Measurements from ENCODE around the gene BCAS1. TPM values are rescaled to one million over a fixed set of nuclear protein-coding genes. Genes with fewer than 3 reads are reported as not detected.

BCAS1 gene
- polyA plus RNA-seq, 1 of the 3 experiments (the other 2 are of a cell fraction): not detected

GRCh38 chr20:53943522-53944291 is 126.7 kb downstream of the BCAS1 start:
- H3K79me2 ChIP-seq (ENCODE audit: insufficient read depth): no peaks in the 10 kb centered on the region
- no peaks in the 10 kb centered on the region for H3K36me3 ChIP-seq (replicated peaks in 1 of 2; ENCODE audit: control insufficient read depth in 1 of 2, insufficient read depth in 2 of 2, low read length in 1 of 2)
- H4K20me1 ChIP-seq (ENCODE audit: insufficient read depth): no peaks in the 10 kb centered on the region
- CTCF ChIA-PET: interaction anchor here (0.8 to 2.6 kb wide), 11 partner anchors 12 to 1631 kb away, joined by 3 to 17 read pairs (median 3); no protein-coding TSS in a partner anchor
- TF ChIP-seq TEAD4 (IDR thresholded peaks at IDR 0.05; ENCODE audit: borderline replicate concordance, insufficient read depth) (no peak), GABPA (IDR thresholded peaks at IDR 0.05; ENCODE audit: low read depth) (no peak), IRF3 (IDR thresholded peaks at IDR 0.05; ENCODE audit: low read depth, low read length) (no peak), TCF12 (IDR thresholded peaks at IDR 0.05) (no peak), TAF1 (IDR thresholded peaks at IDR 0.05; ENCODE audit: borderline replicate concordance, low read depth, low read length) (no peak), FOXJ3 (CRISPR knock-in tag; IDR thresholded peaks at IDR 0.05) (no peak), CTCF (IDR thresholded peaks at IDR 0.05) (peak; percentile 75), CHD2 (IDR thresholded peaks at IDR 0.05; ENCODE audit: low read length, partially characterized antibody) (no peak), SMC3 (IDR thresholded peaks at IDR 0.05; ENCODE audit: low read depth, low read length) (peak; percentile 58), EZH2phosphoT487 (IDR thresholded peaks at IDR 0.05; ENCODE audit: borderline replicate concordance, low read depth) (no peak), RAD21 (IDR thresholded peaks at IDR 0.05; ENCODE audit: low read length) (peak; percentile 75)
- peaks cover 26% of the 10 kb centered on the region for H3F3A ChIP-seq (replicated peaks; ENCODE audit: insufficient read depth)
- peak; percentile 68 for DNase-seq
- H2AFZ ChIP-seq (ENCODE audit: low read depth): no peak overlapping the region
- WGBS (ENCODE audit: low lambda C conversion rate): 23% methylated on average over 11 of the region's 11 CpGs
- H3K9me3 ChIP-seq: no peaks in the 10 kb centered on the region
- H3K27ac ChIP-seq (ENCODE audit: low read depth in 2 of 2, low read length in 1 of 2): peak overlapping the region in 1 of 2 experiments; percentile 25; a peak in 2 of 4 replicates
- peak overlapping the region in 1 of 2 experiments; percentile 12; a peak in 1 of 4 replicates for H3K4me3 ChIP-seq (ENCODE audit: low read depth in 2 of 2, low read length in 1 of 2)
- no peak overlapping the region for H3K9ac ChIP-seq
- no peaks in the 10 kb centered on the region for H3K9me2 ChIP-seq
- POLR2A ChIA-PET: no interaction called here
- H3K27me3 ChIP-seq (ENCODE audit: insufficient read depth): no peaks in the 10 kb centered on the region
- peaks cover 13 to 37% of the 10 kb centered on the region in 2 experiments for H3K4me1 ChIP-seq (ENCODE audit: control insufficient read depth in 1 of 2, insufficient read depth in 2 of 2, low read depth in 1 of 2, low read length in 1 of 2)
- no peak overlapping the region for H3K4me2 ChIP-seq

GRCh38 chr20:53942973-53943372 is 127.4 kb downstream of the BCAS1 start:
- 91% methylated on average over 3 of the region's 3 CpGs for WGBS (ENCODE audit: low lambda C conversion rate)
- no peak overlapping the region for H3K4me2 ChIP-seq
- no peaks in the 10 kb centered on the region for H3K79me2 ChIP-seq (ENCODE audit: insufficient read depth)
- H3K9ac ChIP-seq: no peak overlapping the region
- peaks cover 13 to 35% of the 10 kb centered on the region in 2 experiments for H3K4me1 ChIP-seq (ENCODE audit: control insufficient read depth in 1 of 2, insufficient read depth in 2 of 2, low read depth in 1 of 2, low read length in 1 of 2)
- H3K27me3 ChIP-seq (ENCODE audit: insufficient read depth): no peaks in the 10 kb centered on the region
- no peaks in the 10 kb centered on the region for H4K20me1 ChIP-seq (ENCODE audit: insufficient read depth)
- ChIA-PET POLR2A (no interaction called here), CTCF (interaction anchor here (1.4 to 2.6 kb wide), 3 partner anchors 27 to 1630 kb away, joined by 3 to 17 read pairs (median 4); no protein-coding TSS in a partner anchor)
- H3K9me2 ChIP-seq: no peaks in the 10 kb centered on the region
- H2AFZ ChIP-seq (ENCODE audit: low read depth): no peak overlapping the region
- TF ChIP-seq FOXJ3 (CRISPR knock-in tag; IDR thresholded peaks at IDR 0.05): no peak
- no peak for TF ChIP-seq REST (IDR thresholded peaks at IDR 0.05; ENCODE audit: low read depth, low read length)
- no peak for TF ChIP-seq MXI1 (IDR thresholded peaks at IDR 0.05; ENCODE audit: low read depth, low read length)
- no peak for TF ChIP-seq MEF2A (IDR thresholded peaks at IDR 0.05; ENCODE audit: borderline replicate concordance, low read depth)
- no peak overlapping the region; a peak in 1 of 4 replicates for H3K27ac ChIP-seq (ENCODE audit: low read depth in 2 of 2, low read length in 1 of 2)
- no peaks in the 10 kb centered on the region for H3K9me3 ChIP-seq
- H3K4me3 ChIP-seq (ENCODE audit: low read depth in 2 of 2, low read length in 1 of 2): no peak overlapping the region
- no peak for DNase-seq
- no peaks in the 10 kb centered on the region for H3K36me3 ChIP-seq (replicated peaks in 1 of 2; ENCODE audit: control insufficient read depth in 1 of 2, insufficient read depth in 2 of 2, low read length in 1 of 2)
- H3F3A ChIP-seq (replicated peaks; ENCODE audit: insufficient read depth): peaks cover 28% of the 10 kb centered on the region

Measured in SK-N-SH (cell line).